Measurements from ENCODE around the gene ATP11A.

ATP11A gene

DNA sequence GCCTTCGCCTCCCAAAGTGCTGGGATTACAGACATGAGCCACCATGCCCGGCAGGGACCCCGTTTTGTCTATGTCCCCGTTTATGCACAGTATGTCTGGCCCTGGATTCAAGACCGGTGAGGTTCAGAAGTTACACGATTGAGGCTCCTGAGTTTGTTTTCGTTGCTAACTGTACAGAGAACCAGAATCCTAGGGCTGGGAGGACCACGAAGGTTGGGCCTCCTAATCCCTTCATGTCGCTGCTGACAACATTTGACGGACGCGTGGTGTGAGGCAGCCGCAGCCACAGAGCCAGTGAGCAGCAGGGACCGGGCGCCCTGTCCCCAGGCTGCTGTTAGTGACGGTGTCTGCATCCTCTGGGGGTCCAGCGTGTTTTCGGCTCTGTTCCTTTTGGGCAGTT lies 91.4 kb downstream of the ATP11A start:
- H3K9me3 ChIP-seq (ENCODE audit: insufficient read depth, low read length, severe bottlenecking): no peaks in the 10 kb centered on the region
- no peaks in the 10 kb centered on the region for H3K4me1 ChIP-seq (ENCODE audit: insufficient read depth, low read length)
- no peak overlapping the region for H3K4me3 ChIP-seq (ENCODE audit: low read depth in 1 of 2, low read length in 2 of 2)
- H3K4me2 ChIP-seq (ENCODE audit: insufficient read depth, low read length): no peak overlapping the region
- H3K27me3 ChIP-seq (ENCODE audit: insufficient read depth, low read length, poor library complexity): no peaks in the 10 kb centered on the region
- no peak overlapping the region for H3K9ac ChIP-seq (ENCODE audit: low read depth, low read length)
- DNase-seq (no peak), ATAC-seq (ENCODE audit: insufficient read depth, low read depth) (no peak)
- H3K27ac ChIP-seq (ENCODE audit: low read length): no peak overlapping the region
- H3K79me2 ChIP-seq (ENCODE audit: insufficient read depth, low read length): peaks cover 60% of the 10 kb centered on the region
- H4K20me1 ChIP-seq (ENCODE audit: insufficient read depth, low read length): peaks cover 65% of the 10 kb centered on the region
- peaks cover 11% of the 10 kb centered on the region for H3K36me3 ChIP-seq (ENCODE audit: insufficient read depth, low read length)
- TF ChIP-seq, protein P1, sequence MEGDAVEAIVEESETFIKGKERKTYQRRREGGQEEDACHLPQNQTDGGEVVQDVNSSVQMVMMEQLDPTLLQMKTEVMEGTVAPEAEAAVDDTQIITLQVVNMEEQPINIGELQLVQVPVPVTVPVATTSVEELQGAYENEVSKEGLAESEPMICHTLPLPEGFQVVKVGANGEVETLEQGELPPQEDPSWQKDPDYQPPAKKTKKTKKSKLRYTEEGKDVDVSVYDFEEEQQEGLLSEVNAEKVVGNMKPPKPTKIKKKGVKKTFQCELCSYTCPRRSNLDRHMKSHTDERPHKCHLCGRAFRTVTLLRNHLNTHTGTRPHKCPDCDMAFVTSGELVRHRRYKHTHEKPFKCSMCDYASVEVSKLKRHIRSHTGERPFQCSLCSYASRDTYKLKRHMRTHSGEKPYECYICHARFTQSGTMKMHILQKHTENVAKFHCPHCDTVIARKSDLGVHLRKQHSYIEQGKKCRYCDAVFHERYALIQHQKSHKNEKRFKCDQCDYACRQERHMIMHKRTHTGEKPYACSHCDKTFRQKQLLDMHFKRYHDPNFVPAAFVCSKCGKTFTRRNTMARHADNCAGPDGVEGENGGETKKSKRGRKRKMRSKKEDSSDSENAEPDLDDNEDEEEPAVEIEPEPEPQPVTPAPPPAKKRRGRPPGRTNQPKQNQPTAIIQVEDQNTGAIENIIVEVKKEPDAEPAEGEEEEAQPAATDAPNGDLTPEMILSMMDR (IDR thresholded peaks at IDR 0.05; ENCODE audit: borderline replicate concordance, extremely low read depth, low read length, poor library complexity, severe bottlenecking): no peak
- no peak for TF ChIP-seq EZH2 (IDR thresholded peaks at IDR 0.05; ENCODE audit: borderline replicate concordance, low read depth, low read length, severe bottlenecking)
- H2AFZ ChIP-seq (ENCODE audit: low read depth, low read length): no peak overlapping the region

DNA sequence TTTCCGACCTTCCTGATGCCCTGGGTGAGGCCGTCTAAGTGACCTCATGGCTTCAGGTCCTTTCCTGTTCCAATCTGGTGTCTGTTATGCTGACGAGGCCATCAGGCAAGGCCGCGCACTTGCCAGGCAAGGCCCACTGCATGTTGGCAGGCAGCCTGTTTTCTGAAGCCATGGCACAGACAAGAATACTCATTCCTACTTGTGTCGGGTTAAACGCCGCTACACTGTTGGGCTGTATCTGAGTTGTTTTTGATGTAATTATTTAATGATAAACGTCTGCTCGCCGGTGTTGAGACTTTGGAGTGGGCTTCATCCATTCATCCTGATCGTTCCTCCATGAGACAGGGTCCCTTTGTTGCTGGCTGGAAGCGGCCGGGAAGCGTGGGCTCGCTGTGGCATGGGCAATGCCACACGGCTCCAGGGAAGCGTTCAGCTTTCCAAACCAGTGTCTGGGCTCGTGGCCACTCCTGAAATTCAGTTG lies 92.1 kb downstream of the ATP11A start:
- no peak for ATAC-seq (ENCODE audit: insufficient read depth, low read depth)
- Histone ChIP-seq H3K4me1 (ENCODE audit: insufficient read depth, low read length) (no peaks in the 10 kb centered on the region), H3K9ac (ENCODE audit: low read depth, low read length) (no peak overlapping the region), H4K20me1 (ENCODE audit: insufficient read depth, low read length) (peaks cover 63% of the 10 kb centered on the region), H3K4me3 (ENCODE audit: low read depth in 1 of 2, low read length in 2 of 2) (no peak overlapping the region), H2AFZ (ENCODE audit: low read depth, low read length) (no peak overlapping the region), H3K27ac (ENCODE audit: low read length) (no peak overlapping the region), H3K9me3 (ENCODE audit: insufficient read depth, low read length, severe bottlenecking) (no peaks in the 10 kb centered on the region), H3K79me2 (ENCODE audit: insufficient read depth, low read length) (peaks cover 57% of the 10 kb centered on the region), H3K36me3 (ENCODE audit: insufficient read depth, low read length) (peaks cover 14% of the 10 kb centered on the region), H3K27me3 (ENCODE audit: insufficient read depth, low read length, poor library complexity) (no peaks in the 10 kb centered on the region), H3K4me2 (ENCODE audit: insufficient read depth, low read length) (no peak overlapping the region)
- TF ChIP-seq, protein P1 (IDR thresholded peaks at IDR 0.05; ENCODE audit: borderline replicate concordance, extremely low read depth, low read length, poor library complexity, severe bottlenecking): no peak
- no peak for TF ChIP-seq EZH2 (IDR thresholded peaks at IDR 0.05; ENCODE audit: borderline replicate concordance, low read depth, low read length, severe bottlenecking)
- DNase-seq: no peak

DNA sequence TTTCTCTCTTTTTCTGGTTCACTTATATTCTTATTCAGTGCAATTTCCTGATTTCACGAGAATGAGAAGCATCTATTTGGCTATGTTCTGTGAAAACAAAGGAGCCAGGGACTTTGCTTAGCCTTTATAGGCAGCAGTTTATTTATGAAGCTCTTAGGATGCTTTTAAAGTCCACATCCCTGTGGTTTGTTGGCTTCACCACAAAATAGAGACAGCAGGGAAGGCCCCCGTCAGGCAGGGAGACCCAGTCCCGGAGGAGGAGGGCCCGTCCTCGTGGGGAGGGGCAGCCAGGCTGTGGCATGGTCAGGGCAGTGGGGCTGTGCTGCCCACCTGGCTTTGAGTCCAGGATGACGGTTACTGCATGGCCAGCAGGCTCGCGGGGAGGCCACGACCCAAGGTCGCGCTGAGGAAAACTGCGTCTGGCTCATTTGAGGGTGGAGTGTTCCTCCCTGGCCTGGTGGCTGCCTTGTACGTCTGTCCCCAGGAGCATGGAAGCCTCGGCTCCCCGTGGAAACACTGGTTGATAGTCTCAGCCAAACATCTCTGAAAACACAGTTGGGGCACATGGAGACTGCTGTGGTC lies 92.7 kb downstream of the ATP11A start:
- Histone ChIP-seq H4K20me1 (ENCODE audit: insufficient read depth, low read length) (peaks cover 60% of the 10 kb centered on the region), H3K79me2 (ENCODE audit: insufficient read depth, low read length) (peaks cover 53% of the 10 kb centered on the region), H3K36me3 (ENCODE audit: insufficient read depth, low read length) (peaks cover 14% of the 10 kb centered on the region), H3K4me3 (ENCODE audit: low read depth in 1 of 2, low read length in 2 of 2) (no peak overlapping the region), H3K4me2 (ENCODE audit: insufficient read depth, low read length) (no peak overlapping the region), H2AFZ (ENCODE audit: low read depth, low read length) (no peak overlapping the region), H3K27ac (ENCODE audit: low read length) (no peak overlapping the region), H3K27me3 (ENCODE audit: insufficient read depth, low read length, poor library complexity) (no peaks in the 10 kb centered on the region), H3K9ac (ENCODE audit: low read depth, low read length) (no peak overlapping the region), H3K4me1 (ENCODE audit: insufficient read depth, low read length) (no peaks in the 10 kb centered on the region), H3K9me3 (ENCODE audit: insufficient read depth, low read length, severe bottlenecking) (no peaks in the 10 kb centered on the region)
- no peak for TF ChIP-seq EZH2 (IDR thresholded peaks at IDR 0.05; ENCODE audit: borderline replicate concordance, low read depth, low read length, severe bottlenecking)
- TF ChIP-seq, protein P1 (IDR thresholded peaks at IDR 0.05; ENCODE audit: borderline replicate concordance, extremely low read depth, low read length, poor library complexity, severe bottlenecking): no peak
- DNase-seq (no peak), ATAC-seq (ENCODE audit: insufficient read depth, low read depth) (no peak)

Data from DND-41 (cell line).